KBM-7 (cell line): Measurements from ENCODE around the gene OGFR.

Source experiments
- DNase-seq: peaks from one replicate; pipeline ENCODE4 v3.0.0-alpha.2; 2015
- in situ Hi-C: fragments of 300-500 bp; cut with MboI; formaldehyde crosslinking; loops from 2 replicates; pipeline ENCODE4 v1.14.3; 2020; ENCODE audit warnings: low sequenced_read_pairs, low pct_unique_long_range_greater_than_20kb, mixed read lengths

OGFR gene

DNA sequence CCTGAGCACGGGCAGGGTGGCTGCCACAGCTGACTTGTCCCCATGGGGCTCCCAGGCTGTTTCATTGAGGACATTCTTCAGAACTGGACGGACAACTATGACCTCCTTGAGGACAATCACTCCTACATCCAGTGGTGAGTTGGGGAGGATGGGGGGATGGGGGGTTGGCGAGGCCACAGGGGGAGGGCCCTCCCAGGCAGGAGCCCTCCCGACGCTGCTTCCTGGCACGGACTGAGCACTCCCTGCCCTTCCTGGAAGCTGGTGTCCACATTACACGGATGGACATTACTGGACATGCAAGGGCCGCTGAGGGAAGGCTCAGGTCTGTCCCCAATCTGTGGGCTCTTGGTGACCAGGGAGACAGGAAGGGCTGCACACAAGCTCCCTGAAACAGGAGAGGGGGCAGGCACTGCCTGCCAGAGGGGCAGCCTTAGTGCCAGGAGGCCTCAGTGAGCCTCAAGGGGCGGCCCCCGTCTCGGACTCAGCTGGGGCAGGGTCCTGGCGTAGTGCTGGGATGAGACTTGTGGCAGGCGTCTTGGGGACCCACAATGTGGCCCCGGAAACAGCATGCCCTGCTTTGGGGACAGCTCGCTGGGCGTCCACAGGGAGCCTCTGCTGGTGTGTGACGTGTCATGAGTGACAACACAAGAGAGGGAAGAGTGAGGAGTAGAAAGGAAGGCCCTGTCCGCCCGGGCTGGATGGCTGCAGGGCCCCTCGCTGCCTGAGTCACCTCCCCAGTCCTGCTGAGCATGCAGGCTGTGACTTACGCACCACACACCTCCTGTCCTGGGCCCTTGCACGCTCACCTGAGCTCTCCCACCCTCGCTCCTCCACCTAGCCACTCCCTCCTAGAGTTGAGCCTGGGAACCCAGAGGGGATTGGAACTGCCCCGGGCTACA, 5.1 kb downstream of the OGFR start:
- no peak for DNase-seq
- in situ Hi-C loops = no loop called here

DNA sequence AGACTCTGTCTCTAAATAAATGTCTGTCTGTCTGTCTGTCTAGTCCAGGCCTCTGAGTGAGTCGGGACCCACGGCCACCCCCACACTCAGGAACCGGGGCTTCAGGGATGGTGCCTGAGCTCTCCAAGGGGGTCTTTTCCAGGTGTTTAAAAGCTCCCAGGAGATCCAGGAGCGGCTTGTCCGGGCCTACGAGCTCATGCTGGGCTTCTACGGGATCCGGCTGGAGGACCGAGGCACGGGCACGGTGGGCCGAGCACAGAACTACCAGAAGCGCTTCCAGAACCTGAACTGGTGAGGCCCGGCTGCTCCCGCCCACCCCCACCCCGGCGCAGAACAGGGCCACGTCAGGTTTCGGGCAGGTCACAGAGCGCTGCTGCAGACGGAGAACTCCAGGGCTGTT, 6.7 kb downstream of the OGFR start:
- no peak for DNase-seq
- in situ Hi-C loops = no loop called here

GRCh38 chr20:62811720-62812119, 7.1 kb downstream of the OGFR start:
- in situ Hi-C loops = no loop called here

GRCh38 chr20:62812181-62812906, 7.7 kb downstream of the OGFR start:
- DNase-seq = no peak
- in situ Hi-C loops = no loop called here

More at GRCh38 chr20:62811720-62812119, 7.1 kb downstream of the OGFR start:
- no peak for DNase-seq

DNA sequence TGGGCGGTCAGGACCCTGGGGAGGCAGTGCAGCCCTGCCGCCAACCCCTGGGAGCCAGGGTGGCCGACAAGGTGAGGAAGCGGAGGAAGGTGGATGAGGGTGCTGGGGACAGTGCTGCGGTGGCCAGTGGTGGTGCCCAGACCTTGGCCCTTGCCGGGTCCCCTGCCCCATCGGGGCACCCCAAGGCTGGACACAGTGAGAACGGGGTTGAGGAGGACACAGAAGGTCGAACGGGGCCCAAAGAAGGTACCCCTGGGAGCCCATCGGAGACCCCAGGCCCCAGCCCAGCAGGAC, 8.2 kb downstream of the OGFR start:
- in situ Hi-C loops = no loop called here

DNA sequence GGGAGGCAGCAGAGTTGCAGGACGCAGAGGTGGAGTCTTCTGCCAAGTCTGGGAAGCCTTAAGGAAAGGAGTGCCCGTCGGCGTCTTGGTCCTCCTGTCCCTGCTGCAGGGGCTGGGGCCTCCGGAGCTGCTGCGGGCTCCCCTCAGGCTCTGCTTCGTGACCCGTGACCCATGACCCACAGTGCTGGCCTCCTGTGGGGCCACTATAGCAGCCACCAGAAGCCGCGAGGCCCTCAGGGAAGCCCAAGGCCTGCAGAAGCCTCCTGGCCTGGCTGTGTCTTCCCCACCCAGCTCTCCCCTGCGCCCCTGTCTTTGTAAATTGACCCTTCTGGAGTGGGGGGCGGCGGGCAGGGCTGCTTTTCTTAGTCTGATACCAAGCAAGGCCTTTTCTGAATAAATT, 9.0 kb downstream of the OGFR start:
- in situ Hi-C loops = no loop called here
- DNase-seq = no peak

More for the DNA sequence above, 8.2 kb downstream of the OGFR start:
- DNase-seq = no peak

GRCh38 chr20:62814060-62814708, 9.5 kb downstream of the OGFR start:
- in situ Hi-C loops = no loop called here
- no peak for DNase-seq

GRCh38 chr20:62814709-62815065, 10.1 kb downstream of the OGFR start:
- in situ Hi-C loops = no loop called here
- no peak for DNase-seq

DNA sequence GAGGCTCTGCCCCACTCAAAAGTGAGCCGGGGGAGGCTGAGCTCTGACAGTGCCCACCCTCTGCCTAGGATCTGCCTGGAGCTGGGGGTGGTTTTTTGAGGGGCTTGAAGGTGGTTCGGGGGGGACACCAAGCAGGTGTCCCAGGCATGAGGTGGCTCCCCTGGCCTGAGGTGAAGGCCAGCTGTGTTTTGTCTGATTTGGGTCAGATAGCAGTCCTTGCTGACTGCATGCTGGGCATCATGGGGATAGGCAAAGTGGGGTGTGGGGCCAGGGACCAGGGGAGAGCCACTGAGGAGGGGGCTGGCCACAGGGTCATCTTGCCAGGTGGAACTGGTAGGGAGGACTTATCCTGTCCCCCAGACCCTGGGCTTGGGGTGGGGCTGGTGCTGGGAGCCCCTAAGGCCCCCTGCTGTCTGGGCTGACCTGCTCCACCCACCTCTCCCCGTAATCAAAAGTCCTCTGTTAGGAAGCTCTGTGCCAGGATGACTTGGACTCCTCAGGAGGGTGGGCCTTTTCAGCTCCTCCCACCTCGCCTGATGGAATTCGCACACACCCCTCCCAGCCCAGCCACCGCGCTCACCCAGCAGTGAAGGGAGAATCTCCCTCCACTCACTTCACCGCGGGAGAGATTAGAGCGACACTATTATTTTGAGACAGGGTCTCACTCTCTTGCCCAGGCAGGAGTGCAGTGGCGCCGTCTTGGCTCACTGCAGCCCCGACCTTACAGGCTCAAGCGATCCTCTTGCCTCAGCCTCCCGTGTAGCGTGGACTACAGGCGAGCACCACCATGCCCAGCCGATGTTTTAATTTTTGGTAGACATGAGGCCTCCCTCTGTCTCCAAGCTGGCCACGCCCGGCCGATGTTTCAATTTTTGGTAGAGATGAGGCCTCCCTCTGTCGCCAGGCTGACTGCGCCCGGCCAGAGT, 10.7 kb downstream of the OGFR start:
- no peak for DNase-seq
- in situ Hi-C loops = no loop called here

DNA sequence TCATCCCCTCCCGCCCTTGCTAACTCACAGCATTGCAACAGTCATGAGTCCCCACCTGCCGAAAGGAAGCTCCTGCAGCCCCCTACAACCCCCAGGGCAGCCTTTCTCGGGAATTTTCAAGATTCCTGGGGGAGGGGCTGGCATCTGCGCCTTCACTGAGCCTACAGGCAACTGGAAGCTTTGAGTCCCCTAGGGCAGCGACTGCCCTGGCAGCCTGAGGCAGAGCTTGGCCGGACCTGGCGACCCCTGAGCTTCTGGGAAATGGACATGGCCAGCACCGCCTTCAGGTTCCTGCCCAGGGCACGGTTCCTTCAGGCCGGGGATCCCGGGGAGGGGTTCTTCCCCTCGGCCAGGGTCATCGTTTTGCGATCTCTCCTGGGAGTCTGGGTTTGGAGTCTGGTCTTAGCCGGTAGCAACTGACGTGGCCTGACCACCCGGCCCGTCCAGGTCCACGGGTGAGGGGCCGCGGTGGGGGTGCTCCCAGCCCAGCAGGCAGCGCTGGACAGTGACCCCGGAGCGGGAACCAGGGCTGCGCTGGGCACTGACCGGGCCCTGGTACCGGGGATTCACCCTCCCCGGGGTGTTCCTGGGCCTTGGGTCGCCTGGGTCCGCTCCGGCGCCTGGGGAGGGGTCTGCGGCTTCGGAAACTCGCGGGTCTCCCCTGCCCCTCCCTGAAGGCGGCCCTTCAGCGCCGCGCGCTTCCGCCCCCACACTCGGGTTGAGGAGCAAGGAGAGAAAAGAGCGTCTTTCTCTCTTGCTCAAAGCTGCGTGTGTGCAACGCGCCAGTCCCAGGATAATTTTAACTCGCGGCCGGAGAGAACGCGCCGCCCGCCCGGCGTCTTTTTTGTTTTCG, 11.6 kb downstream of the OGFR start:
- in situ Hi-C loops = no loop called here
- DNase-seq = no peak

- in situ Hi-C loops = no loop called here
- no peak for DNase-seq
Measured at GRCh38 chr20:62816884-62817873, 12.5 kb downstream of the OGFR start, which contains the start of gene COL9A3. Gene COL9A3 (plus strand): TSS chr20:62817050. CDS start chr20:62817065, 15 bp downstream.

- in situ Hi-C loops = no loop called here
- DNase-seq = no peak
Measured at GRCh38 chr20:62817975-62818591, 13.4 kb downstream of the OGFR start.

DNA sequence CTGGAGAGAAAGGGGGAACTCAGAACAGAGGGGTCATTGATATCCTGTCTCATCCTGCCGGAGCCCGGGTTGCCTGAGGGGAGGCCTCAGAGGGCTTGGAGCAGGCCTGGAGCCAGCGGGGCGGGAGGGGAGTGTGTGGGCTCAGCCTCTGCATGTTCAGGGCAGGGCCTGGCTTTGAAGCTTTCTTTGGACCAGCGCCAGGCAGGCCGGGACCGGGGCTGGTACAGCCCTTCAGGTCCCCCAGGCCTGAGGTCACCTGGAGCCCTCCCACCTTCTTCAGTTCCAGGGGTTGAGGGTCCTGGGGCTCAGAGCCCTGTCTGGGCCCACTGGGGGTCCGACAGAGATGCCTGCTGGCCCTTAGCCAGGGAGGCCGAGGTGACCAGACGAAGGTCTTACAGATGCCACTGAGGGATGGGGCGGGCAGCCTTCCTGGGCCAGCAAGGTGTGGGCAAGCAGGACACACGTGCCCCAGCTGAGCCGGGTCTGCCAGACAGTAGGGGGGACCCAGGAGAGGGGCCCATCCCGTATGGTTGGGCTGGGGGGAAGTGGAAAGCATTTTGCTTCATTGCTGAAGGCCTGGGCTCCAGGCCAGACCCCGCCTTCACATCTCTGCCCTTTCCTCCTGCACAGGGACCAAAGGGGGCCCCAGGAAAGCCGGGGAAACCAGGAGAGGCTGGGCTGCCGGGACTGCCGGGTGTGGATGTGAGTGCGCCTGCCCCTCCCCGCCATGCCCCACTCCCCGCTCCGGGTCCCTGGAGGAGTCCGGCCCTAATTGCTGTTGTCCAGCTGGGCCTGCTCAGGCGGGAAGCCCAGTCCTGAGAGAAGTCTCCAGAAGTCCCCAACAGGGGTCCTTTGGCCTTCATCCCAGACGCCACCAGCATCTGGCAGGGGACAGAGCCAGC, 14.2 kb downstream of the OGFR start:
- DNase-seq = no peak
- in situ Hi-C loops = no loop called here

GRCh38 chr20:62819494-62820174, 15.0 kb downstream of the OGFR start:
- DNase-seq = no peak
- in situ Hi-C loops = no loop called here

DNA sequence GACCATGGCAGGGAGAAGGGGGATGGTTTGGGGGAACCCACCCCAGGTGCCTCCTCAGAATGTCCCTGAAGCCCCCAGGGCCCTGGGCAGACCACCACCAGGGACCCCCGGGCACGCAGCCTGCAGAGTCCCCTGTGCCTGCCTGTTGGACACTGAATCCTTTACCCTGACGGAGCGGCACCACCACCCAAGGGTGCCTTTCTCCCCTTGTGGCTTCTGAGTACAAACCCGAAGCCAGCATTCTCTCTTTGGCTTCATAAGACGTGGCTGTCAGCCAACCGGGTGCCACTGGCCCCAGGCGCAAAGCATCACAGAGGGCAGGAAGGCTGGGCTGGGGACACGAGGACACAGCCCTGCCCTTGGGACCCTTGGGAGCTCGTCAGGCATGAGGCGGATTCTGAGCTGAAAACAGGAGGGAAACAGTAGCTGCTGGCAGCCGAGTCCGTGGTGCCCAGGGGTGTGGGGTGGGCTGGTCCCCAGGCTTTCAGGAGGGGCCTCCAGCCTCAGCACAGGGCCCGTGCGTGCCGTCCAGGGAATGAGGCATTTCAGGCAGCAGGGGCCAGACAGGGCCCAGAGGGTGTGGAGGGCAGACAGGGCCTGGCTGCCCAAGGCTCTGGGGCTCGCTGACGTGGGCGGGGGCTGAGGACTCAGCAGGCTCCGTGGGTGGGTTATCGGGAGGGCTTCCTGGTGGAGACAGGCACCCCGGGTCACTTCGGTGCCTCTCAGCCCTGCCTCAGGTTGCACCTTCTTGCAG, 15.8 kb downstream of the OGFR start:
- no peak for DNase-seq

More for the DNA sequence above, 15.8 kb downstream of the OGFR start:
- in situ Hi-C loops = no loop called here
